IPS-NIHi7 (cell line): Measurements from ENCODE around the gene EIF3F.

ENCODE experiments used
- DNase-seq: peaks from one replicate; pipeline ENCODE4 v3.0.0; 2012; ENCODE audit warnings: mixed read lengths; ENCODE audit errors: extremely low spot score

Gene EIF3F, protein sequence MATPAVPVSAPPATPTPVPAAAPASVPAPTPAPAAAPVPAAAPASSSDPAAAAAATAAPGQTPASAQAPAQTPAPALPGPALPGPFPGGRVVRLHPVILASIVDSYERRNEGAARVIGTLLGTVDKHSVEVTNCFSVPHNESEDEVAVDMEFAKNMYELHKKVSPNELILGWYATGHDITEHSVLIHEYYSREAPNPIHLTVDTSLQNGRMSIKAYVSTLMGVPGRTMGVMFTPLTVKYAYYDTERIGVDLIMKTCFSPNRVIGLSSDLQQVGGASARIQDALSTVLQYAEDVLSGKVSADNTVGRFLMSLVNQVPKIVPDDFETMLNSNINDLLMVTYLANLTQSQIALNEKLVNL

DNA sequence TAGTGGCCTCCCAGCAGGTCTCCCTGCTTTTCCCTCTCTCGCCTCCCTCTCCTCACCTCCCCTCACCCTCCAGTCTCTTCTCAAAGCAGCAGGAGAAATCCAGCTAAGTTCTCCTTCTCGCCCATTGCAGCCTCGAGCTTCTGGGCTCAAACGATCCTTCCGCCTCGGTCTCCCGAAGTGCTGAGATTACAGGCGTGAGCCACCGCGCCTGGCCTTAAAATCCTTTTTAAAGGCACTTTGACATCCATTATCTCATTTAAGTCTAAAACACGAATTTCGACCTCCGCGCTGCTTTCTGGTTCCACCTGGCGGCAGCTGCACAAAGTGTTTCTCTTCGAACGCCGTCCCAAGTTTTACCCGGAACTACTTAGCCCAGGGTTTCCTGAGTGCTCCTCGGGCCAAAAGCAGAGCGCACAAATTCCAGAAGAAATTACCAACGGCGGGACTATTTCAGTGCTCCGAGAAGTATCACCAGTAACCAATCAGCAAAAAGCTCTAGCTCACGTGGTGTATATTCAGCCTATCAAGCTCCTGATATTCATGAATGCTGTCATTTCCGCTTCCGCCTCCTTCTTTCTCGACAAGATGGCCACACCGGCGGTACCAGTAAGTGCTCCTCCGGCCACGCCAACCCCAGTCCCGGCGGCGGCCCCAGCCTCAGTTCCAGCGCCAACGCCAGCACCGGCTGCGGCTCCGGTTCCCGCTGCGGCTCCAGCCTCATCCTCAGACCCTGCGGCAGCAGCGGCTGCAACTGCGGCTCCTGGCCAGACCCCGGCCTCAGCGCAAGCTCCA lies at the start of gene EIF3F:
Gene EIF3F, plus strand, starts transcription at position 570 of the 792 bp plus-strand sequence. Its CDS starts 16 bp downstream, at position 586.
- DNase-seq: peak; percentile 95

DNA sequence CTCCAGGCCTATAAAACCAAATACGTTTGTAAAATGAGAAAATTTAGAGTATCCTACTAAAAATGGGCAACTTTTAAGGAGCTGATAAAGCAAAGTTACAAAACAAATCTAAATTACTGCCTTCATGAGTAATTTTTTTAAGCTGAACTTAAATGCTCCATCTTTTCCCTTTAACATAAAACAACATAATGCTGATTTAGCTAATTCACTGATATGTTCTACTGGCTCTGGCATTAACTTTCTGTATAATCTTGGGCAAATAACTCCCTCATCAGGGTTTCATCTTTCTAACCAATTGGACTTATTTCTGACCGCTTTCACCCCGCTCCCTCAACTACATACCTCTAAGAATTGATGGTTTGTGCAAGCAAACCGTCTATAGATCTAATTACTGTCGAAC lies 46.0 kb upstream of the EIF3F start:
- DNase-seq: no peak

DNA sequence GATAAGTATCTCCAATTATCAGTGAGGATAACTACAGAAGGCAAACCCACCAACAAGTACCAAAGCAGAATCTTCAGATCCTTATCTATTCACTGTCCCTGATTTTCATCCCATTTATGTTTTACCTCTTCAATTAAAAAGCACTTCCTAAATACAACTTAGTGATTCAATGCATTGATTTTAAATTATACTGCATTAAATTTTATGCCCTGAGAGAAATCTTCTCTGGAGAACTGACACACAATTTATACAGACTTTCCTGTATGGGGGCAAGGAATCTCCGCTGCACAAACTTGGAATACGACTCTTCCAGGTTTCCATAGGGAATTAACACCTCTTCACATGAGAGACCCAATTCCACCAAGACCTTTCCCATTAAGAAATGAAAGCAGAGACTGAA lies 45.5 kb upstream of the EIF3F start, which contains the start of gene OR10A3:
Gene OR10A3, minus strand, starts transcription at position 101 of the 400 bp plus-strand sequence. CDS start 2,188 bp downstream, outside the sequence.
- DNase-seq: no peak

DNA sequence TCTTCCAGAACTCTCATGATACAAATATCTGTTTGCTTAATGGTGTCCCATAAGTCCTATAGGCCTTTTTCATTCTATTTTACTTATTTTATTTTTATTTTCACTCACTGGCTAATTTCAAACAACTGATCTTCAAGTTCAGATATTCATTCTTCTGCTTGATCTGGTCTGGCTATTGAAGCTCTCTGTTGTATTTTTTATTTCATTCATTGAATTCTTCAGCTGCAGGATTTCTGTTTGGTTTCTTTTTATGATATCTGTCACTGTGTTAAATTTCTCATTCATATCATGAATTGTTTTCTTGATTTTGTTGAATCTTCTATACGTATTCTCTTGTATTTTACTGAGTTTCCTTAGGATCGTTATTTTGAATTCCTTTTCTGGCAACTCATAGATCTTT lies 43.0 kb upstream of the EIF3F start:
- DNase-seq: no peak

DNA sequence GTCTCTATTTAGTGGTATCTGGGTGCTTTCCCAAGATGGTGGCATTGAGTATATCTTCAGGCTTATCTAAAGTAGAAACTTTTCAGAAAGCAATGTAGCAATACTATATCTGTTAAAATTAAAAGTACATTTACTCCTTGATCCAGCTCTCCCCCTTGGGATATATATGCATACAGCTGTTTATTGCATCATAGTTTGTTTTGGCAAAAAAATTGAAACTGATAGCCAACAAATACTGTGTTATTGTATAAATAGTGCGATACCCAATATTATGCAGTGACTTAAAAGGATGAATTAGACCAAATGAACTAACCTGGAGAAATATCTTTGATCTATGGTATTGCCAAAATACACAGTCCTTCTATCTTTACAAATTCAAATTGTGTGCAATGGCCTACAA lies 37.2 kb upstream of the EIF3F start:
- DNase-seq: no peak

DNA sequence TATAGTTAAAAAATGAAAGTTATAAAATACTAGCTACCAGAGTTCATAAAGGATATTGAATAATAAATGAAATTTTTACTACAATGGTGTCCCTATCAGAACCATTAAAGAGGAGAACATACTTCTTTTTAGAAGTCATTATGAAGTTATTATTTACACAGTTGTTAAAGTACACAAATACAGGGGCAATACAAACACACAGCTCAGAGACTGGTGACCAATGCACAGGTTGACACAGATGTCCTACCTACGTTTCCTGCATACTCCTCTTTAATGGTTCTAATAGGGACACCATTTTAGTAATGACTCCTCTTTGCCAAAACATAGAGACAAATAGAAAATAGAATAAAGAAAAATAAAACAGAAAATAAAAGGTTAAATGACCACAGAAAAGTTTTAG lies 31.9 kb upstream of the EIF3F start:
- DNase-seq: no peak

DNA sequence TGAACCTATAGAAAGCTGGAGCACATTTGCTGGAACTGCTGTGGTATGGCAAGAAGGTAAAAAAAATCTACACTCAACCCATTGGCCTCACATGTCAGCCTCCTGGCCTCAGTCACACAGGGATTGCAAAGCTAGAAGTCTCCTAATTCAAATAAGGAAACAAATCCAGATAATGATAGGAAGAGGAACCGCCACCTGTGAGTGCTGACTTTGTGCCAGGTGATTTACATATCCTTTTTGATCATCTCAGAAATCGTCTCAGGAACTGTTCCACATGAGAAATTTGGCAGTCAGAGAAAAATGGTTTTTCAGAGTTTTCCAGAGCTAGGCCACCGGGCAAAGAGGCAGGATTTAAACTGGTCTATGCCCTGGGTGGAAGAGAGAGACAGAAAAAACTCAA lies 22.9 kb upstream of the EIF3F start:
- DNase-seq: no peak

DNA sequence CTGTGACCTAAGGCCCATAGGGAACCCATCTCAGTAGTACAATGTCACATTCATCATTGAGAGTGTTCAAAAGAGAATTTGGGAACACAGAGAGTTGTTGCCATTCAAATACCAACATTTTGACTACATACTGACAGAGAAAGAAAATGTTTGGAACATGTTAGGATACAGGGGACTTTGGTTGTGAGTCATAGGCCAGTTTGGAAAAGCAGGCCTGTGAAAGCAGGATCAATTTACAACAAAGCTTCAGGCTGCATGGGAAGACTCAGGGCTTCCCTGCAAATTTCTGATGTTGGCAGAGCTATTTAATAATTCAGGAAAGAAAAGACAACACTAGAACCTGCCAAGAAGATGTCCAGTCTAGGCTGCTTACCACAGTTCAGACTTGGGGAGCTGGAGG lies 22.3 kb upstream of the EIF3F start:
- DNase-seq: no peak

DNA sequence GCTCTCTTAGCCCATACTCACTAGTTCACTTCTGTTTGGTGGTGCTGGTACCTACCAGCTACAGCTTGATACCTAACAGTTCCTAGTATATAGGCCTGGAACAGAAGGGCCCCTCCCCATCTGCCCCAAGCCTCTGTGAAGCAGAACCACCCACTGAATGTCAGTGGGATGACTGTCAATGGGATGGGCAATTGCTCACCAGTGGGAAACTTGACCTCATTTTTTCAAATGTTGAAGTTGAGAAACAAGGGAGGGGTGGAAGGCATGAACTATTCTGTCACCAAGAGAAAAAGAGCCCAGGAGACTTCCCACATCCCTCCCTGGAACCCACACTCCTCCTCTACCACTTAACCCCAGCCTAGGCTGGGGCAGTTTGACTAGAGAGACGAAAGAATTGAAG lies 21.8 kb upstream of the EIF3F start, which contains the start of gene NLRP10:
Gene NLRP10, minus strand, starts transcription at position 62 of the 400 bp plus-strand sequence. CDS start 1,952 bp downstream, outside the sequence.
- no peak for DNase-seq

DNA sequence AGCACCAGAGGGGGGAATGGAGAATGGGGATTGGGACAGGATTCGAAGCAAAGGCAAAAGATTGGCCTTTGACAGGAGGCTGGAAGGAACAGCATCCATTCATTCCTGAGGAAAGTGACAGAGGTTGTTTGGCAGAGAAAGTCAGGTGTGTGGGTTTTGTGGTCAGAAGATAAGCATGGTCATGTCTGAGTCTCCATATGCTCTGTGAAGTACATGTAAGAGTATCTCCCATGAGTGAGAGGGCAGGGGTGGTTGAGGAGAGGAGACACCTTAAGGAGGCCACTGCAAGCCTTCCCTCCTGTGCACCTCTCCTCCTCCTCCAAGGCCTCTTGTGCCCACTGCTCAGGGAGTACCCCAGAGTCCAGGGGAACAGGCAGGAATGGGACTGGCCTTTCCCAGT lies 20.0 kb upstream of the EIF3F start:
- DNase-seq: no peak

DNA sequence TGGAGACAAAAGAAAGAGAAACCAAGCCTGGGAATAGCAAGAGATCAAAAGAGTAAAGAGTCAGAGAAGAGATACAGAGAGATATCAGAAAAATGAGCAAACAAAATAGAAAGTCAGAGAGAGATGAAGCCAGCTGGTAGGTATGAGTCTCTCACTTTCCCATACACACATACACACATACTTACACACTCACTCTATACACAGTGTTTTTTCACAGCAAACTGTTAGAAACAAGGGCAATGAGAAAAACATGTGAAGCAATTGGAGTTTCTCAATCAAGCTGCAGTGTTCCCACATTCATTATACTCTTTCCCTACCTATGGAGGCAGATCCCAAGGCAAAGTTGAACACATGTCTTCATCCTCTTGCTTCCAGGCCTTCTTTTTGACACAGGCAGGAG lies 19.3 kb upstream of the EIF3F start:
- DNase-seq: no peak

DNA sequence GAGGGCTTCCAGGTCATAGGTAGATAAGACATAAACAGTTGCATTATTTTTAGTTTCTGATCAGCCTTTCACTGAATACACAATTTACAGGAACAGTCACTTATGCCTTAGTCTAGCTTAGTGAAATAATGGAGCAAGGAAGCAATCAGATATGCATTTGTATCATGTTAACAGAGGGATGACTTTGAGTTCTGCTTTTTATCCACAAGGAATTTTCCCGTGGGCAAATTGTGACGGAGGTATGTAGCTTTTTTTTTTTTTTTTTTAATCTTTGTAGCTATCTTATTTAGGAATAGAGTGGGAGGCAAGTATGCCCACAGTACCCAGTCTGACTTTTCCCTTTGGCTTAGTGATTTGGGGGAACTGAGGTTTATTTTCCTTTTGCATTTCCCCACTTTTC lies 18.5 kb upstream of the EIF3F start:
- no peak for DNase-seq

DNA sequence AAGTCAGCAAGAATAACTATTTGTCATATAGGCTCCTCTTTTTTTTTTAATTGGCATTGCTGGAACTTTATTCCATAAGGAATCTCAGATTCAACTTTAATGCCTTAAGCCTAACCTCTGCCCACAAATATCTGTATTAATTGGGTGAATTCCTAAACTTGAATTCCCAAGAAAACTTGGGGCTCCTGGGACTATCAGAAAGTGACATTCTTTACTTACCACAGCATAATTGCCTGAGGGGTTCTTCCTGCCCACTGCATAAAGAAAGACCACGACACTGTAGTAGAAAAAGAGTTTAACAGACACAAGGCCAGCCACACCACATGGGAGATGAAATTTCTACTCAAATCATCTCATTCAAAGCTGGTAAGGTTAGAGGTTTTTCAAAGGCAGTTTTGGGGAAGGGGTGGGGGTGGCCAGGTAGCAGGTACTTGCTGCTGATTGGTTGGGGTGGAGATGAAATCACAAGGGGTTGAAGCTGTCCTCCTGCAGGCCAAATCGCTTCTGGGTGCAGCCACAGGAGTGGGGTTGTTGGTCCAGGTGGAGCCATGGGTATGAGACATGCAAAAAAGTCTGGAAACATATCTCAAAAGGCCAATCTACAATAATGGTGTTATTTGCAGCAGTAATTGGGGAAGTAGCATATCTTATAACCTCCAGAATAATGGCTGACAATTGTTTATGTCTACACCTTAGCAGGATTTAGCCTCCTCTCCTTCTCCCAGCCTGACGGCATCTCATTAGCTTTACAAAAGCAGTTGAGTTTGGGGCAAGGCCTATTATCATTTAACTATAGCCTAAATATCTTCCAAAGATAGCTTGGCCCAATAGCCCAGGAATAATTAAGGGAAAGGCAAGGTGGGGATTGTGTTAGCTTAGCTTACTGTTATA lies 17.1 kb upstream of the EIF3F start:
- DNase-seq: no peak

DNA sequence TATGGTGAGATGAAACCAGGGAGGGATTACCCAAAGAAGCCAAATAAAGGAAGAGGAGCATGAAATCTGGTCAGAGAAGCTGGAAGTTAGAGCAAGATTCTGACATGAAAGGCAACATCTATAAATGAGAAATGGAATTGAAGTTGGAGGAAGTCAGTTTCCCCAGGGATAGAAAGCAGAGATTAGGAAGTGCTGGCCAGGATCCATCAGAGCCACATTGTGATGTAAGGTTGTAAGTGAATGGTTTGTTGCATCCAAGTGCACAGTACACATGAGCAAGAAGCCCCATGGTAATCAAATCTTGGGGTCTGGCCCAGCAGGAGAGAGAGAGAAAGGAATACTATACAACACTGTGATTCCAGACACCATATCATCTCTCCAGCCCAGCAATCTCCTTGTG lies 15.3 kb upstream of the EIF3F start:
- no peak for DNase-seq

DNA sequence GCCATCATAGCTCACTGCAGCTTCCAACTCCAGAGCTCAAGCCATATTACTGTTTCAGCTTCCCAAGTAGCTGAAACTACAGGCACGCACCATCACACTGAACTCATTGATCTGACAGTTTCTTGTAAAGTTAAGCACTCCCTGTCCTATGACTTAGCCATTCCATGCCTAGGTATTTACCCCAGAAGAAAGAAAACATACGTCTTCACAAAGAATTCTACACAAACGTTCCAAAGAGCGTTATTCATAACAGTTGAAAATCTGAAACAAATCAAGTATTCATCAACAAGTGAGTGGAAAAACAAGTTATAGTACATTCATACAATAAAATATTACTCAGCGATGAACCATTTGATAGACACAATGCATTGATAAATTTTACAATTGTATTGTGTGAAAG lies 14.1 kb upstream of the EIF3F start:
- no peak for DNase-seq

DNA sequence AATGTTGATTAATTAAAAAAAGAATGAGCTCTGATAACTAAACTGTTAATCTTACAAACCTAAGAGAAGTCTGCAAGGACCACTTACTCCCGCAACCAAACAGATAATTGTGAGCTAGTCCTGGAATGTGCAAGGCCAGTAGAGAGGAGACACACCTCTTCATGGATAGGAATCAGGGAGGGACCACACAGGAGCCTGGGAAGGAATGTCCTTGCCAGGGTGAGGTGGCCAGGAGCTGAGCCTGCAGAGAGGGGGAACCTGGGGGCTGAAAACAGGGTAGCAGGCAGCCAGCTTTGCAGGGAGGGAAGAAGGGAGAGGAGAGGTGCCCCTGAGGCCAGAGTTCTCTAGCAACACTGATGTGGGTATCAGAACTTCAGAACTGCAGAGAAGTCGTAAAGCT lies 12.5 kb upstream of the EIF3F start:
- no peak for DNase-seq

DNA sequence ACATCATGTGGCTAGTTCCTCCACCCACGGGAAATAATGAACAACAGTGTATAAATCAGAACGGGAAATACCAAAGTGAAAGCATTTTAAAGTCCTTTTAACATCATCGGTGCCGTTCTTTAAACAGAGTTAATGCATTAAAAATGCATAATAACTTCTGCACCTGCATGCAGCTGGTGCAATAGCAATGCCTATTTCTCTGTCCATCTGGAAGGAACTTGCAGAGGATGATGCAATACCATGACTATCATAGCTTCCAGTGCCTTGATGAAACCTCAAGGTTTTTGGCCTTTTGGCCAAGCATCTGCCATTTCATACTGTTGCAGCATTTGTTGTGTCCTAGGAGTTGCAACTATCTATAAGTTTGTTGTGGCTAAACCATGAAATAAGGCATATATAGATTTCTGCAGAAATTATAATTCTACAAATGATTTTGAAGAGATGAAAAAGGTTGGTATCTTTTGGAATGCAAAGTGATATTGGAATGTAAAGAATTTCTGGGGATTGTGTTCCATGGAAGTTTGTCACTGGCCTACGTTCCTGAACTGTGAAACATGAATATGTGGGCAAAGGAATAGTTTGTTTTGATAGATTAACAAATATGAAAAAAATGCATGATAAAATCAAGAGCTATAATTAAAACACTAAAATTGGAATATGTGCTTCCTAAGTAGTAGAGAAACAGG lies 9.8 kb upstream of the EIF3F start:
- no peak for DNase-seq

DNA sequence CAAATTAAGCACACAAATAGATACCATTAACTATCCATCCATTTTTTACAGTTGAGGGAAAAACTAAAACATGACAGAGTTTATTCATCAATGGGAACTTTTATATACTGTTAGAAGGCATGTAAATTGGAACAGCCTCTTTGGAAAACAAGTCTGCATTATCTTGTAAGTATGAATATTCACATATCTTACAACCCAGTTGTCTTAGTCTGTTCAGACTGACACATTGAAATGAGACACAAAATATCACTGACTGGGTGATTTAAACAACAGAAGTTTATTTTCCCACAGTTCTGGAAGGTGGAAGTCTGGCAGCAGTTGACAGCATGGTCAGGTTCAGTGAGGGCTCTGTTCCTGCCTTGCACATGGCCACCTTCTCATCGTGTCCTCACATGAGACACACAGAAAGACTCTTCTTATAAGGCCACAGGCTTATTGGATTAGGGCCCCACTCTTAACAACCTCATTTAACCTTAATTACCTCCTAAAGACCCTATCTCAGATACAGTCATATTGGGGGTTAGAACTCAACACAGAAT lies 5.4 kb upstream of the EIF3F start:
- no peak for DNase-seq

DNA sequence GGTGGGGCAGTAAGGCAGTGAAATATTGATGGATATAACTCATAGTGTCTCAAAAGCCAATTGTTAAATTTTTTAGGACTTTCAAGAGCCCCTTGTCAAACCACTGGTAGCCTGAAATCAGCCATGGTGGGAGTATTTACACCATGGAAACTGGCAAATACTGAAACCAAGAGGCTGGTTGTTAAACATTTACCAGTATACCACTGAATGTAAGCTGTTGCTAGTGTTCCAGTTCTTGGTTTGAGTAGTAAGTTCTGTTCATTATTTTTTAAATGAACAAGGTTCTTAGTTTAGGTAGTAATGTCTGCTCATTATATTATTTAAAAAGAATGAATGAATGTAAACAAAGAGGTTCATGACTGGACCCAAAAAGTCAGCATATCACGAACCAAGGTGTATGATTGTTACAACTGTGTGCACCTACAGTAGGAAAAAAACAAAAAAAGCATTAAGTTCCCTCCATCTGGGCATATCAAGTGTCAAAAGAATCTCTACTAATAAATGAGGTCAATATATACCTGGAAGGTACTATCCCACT lies 4.5 kb upstream of the EIF3F start:
- DNase-seq: no peak

DNA sequence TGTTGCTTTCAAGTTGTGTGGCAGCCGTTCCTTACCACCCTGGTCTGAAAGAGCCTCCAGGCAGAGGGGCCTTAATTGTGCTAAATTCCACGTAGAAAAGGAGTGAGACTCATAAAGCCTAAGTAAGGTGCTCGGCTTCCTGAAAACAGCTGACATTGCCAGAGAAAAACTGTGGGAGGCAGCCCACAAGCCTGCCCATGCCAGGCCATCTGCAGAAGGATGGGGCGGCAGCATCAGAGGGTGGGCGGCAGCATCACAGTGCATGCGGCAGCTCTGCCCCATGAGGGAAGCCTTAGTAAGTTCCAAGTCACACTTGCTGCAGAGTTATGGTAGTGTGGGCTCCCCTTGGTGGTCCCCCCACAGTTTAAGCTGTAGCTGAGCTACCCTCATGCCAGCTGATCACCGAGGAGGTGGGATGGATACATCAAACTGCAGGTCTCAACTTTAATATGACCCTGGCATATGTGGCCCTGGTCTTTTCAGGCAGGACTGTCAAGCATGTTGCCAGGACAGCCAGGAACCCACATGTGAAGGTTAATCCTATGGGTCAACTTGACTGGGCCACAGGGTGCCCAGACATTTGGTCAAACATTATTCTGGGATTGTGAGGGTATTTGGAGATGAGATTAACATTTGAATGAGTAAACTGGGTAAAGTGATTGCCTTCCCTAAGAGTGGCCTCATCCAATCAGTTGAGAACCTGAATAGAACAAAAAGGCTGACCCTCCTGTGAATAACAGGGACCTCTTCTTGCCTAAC lies 3.1 kb upstream of the EIF3F start:
- DNase-seq: no peak
